Upper lobe of left lung (tissue), 4 donors: ENCODE data around the gene CDKAL1.

ENCODE experiments used
- CTCF ChIP-seq, 6 experiments: fragments of 450-650 bp in 4 of 6; fragments of 200-600 bp in 2 of 6; sonication (generic) in 2 of 6; IDR thresholded peaks; one replicate each; pipeline ENCODE4 v1.5.1; 2016 to 2019; ENCODE audit warnings: antibody characterized with exemption in 6 of 6
- POLR2A ChIP-seq, 4 donors: fragments of 450-650 bp; IDR thresholded peaks; one replicate each; pipeline ENCODE4 v1.5.1; 2016 to 2017; ENCODE audit warnings: antibody characterized with exemption in 4 of 4, mild to moderate bottlenecking in 2 of 4

GRCh38 chr6:20647585-20647984 is 113.3 kb downstream of the CDKAL1 start:
- no peak for TF ChIP-seq CTCF (IDR thresholded peaks at IDR 0.05)
- no peak for TF ChIP-seq POLR2A (IDR thresholded peaks at IDR 0.05)
